ENCODE data around the gene SLC15A4. TPM values are rescaled to one million over a fixed set of nuclear protein-coding genes. Genes with fewer than 3 reads are reported as not detected.

Gene SLC15A4
- total and polyA plus RNA-seq, 9 of the 15 experiments (the other 6 are each of a cell fraction or from before 2014, with no cell fraction given) = 5.5 to 20.8 (median 10.1) TPM

- Histone ChIP-seq H3K9me3 (replicated peaks; ENCODE audit: control insufficient read depth, insufficient read depth, low read depth, low read length) (no peaks in the 10 kb centered on the region), H3K4me2 (ENCODE audit: insufficient read depth, low read length) (no peak overlapping the region), H3K4me3 (no peak overlapping the region), H3K36me3 (ENCODE audit: control insufficient read depth, insufficient read depth, low read length) (no peaks in the 10 kb centered on the region), H3K4me1 (replicated peaks in 1 of 2; ENCODE audit: control insufficient read depth in 2 of 2, insufficient read depth in 2 of 2, low read length in 2 of 2) (no peaks in the 10 kb centered on the region), H3K27me3 (ENCODE audit: control insufficient read depth in 2 of 2, insufficient read depth in 2 of 2, low read length in 2 of 2) (peaks cover 31 to 74% of the 10 kb centered on the region in 2 experiments), H3K27ac (ENCODE audit: extremely low read depth, low read depth, low read length) (no peak overlapping the region), H3K9ac (ENCODE audit: insufficient read depth in 1 of 2, low read depth in 2 of 2, low read length in 2 of 2) (no peak overlapping the region), H3K79me2 (ENCODE audit: control insufficient read depth, insufficient read depth, low read length) (no peaks in the 10 kb centered on the region), H3K9me1 (ENCODE audit: control insufficient read depth, insufficient read depth, low read length) (no peaks in the 10 kb centered on the region), H2AFZ (ENCODE audit: low read depth, low read length) (no peak overlapping the region), H4K20me1 (replicated peaks; ENCODE audit: control insufficient read depth, insufficient read depth, low read length) (no peaks in the 10 kb centered on the region; the same call in 1 of the 2 replicates)
- ATAC-seq (no peak), FAIRE-seq (no peak), DNase-seq (ENCODE audit: extremely low read depth in 1 of 4, low spot score in 3 of 4) (no peak)
- in situ Hi-C loops (cut with MboI) (no loop called here), intact Hi-C loops (cut with micrococcal nuclease) (no loop called here)
- POLR2A ChIA-PET = interaction anchor here (1.2 kb wide), 1 partner anchor 13 kb away, joined by 4 read pairs; no protein-coding TSS in a partner anchor
- 1% methylated on average over 11 of the region's 12 CpGs for WGBS (ENCODE audit: insufficient coverage, low coverage, missing lambda C conversion rate)
- no TSS peak for BruUV-seq (replicated peaks)
- TF ChIP-seq, protein P1, sequence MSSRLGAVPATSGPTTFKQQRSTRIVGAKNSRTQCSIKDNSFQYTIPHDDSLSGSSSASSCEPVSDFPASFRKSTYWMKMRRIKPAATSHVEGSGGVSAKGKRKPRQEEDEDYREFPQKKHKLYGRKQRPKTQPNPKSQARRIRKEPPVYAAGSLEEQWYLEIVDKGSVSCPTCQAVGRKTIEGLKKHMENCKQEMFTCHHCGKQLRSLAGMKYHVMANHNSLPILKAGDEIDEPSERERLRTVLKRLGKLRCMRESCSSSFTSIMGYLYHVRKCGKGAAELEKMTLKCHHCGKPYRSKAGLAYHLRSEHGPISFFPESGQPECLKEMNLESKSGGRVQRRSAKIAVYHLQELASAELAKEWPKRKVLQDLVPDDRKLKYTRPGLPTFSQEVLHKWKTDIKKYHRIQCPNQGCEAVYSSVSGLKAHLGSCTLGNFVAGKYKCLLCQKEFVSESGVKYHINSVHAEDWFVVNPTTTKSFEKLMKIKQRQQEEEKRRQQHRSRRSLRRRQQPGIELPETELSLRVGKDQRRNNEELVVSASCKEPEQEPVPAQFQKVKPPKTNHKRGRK (tag; IDR thresholded peaks at IDR 0.05) = peak; percentile 38; the same call in 1 of the 2 replicates
- TF ChIP-seq GATA2 (CRISPR knock-in tag; IDR thresholded peaks at IDR 0.05) = no peak
- CTCF ChIA-PET (ENCODE audit: low intra/inter-chr PET ratio) = no interaction called here
Measured at GRCh38 chr12:128766738-128767501, 56.8 kb downstream of the SLC15A4 start.

DNA sequence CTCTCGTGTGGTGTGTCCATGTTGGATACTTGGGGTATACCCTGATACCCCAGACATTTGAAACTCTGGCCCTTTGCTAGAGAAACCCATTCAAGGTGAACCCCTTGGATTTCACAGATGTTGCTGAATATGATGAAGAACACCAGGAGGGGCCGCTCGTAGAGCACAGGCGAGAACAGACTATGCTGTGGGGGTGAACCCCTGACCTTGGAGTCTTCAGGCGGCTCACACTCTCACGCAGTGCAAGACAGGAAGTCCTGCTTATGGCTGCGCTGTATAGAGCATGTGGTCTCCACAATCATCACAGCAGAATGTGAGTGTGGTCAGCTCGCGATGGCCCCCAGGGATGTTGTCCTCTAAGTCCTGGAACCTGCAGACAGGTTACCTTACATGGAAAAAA is 60.4 kb downstream of the SLC15A4 start:
- peak; percentile 65 for ATAC-seq
- Histone ChIP-seq H3K4me1 (replicated peaks in 1 of 2; ENCODE audit: control insufficient read depth in 2 of 2, insufficient read depth in 2 of 2, low read length in 2 of 2) (no peaks in the 10 kb centered on the region), H3K4me3 (no peak overlapping the region), H3K79me2 (ENCODE audit: control insufficient read depth, insufficient read depth, low read length) (no peaks in the 10 kb centered on the region), H2AFZ (ENCODE audit: low read depth, low read length) (no peak overlapping the region), H3K9me1 (ENCODE audit: control insufficient read depth, insufficient read depth, low read length) (no peaks in the 10 kb centered on the region), H3K9me3 (replicated peaks; ENCODE audit: control insufficient read depth, insufficient read depth, low read depth, low read length) (no peaks in the 10 kb centered on the region), H3K9ac (ENCODE audit: insufficient read depth in 1 of 2, low read depth in 2 of 2, low read length in 2 of 2) (no peak overlapping the region), H4K20me1 (replicated peaks; ENCODE audit: control insufficient read depth, insufficient read depth, low read length) (no peaks in the 10 kb centered on the region; the same call in 1 of the 2 replicates), H3K27me3 (ENCODE audit: control insufficient read depth in 2 of 2, insufficient read depth in 2 of 2, low read length in 2 of 2) (peaks cover 23 to 54% of the 10 kb centered on the region in 2 experiments), H3K36me3 (ENCODE audit: control insufficient read depth, insufficient read depth, low read length) (no peaks in the 10 kb centered on the region), H3K4me2 (ENCODE audit: insufficient read depth, low read length) (no peak overlapping the region), H3K27ac (ENCODE audit: extremely low read depth, low read depth, low read length) (no peak overlapping the region)
- intact Hi-C loops (cut with micrococcal nuclease) = no loop called here
- in situ Hi-C loops (cut with MboI) = no loop called here
- BruUV-seq (replicated peaks) = no TSS peak
- POLR2A ChIA-PET = no interaction called here
- TF ChIP-seq SMAD3 (CRISPR knock-in tag; conservative IDR thresholded peaks at IDR 0.05) (no peak), MXI1 (IDR thresholded peaks at IDR 0.05; ENCODE audit: low read depth, low read length) (no peak), ZNF699 (CRISPR knock-in tag; IDR thresholded peaks at IDR 0.05; ENCODE audit: insufficient replicate concordance) (no peak), TARDBP (IDR thresholded peaks at IDR 0.05) (no peak), USF2 (CRISPR knock-in tag; IDR thresholded peaks at IDR 0.05) (no peak), KAT2B (IDR thresholded peaks at IDR 0.05; ENCODE audit: low read depth, low read length) (no peak)
- TF ChIP-seq, protein P2, sequence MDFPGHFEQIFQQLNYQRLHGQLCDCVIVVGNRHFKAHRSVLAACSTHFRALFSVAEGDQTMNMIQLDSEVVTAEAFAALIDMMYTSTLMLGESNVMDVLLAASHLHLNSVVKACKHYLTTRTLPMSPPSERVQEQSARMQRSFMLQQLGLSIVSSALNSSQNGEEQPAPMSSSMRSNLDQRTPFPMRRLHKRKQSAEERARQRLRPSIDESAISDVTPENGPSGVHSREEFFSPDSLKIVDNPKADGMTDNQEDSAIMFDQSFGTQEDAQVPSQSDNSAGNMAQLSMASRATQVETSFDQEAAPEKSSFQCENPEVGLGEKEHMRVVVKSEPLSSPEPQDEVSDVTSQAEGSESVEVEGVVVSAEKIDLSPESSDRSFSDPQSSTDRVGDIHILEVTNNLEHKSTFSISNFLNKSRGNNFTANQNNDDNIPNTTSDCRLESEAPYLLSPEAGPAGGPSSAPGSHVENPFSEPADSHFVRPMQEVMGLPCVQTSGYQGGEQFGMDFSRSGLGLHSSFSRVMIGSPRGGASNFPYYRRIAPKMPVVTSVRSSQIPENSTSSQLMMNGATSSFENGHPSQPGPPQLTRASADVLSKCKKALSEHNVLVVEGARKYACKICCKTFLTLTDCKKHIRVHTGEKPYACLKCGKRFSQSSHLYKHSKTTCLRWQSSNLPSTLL (IDR thresholded peaks at IDR 0.05) = no peak
- DNase-seq (ENCODE audit: extremely low read depth in 1 of 4, low spot score in 3 of 4) = no peak
- 0% methylated on average over 9 of the region's 9 CpGs for WGBS (ENCODE audit: insufficient coverage, low coverage, missing lambda C conversion rate)
- FAIRE-seq = no peak
- CTCF ChIA-PET (ENCODE audit: low intra/inter-chr PET ratio) = no interaction called here
